ENCODE results near the gene NFKBIZ. TPM values are rescaled to one million over a fixed set of nuclear protein-coding genes. Genes with fewer than 3 reads are reported as not detected.
A peak's percentile ranks its signal among the peaks of the same experiment; 100 is the strongest.

Gene NFKBIZ
- total RNA-seq, 4 donors from 2014 or later, result 49.8 to 103 (median 95.4) TPM

- intact Hi-C loops (cut with DNase I), result loop anchor here (2.0 kb wide), 1 partner anchor 374 kb away; no protein-coding TSS in a partner anchor
- no peaks in the 10 kb centered on the region for H3K9me3 ChIP-seq
- no peak for DNase-seq (ENCODE audit: extremely low spot score)
- H3K27ac ChIP-seq (replicated peaks in 1 of 4), result peak overlapping the region; percentile 98 to 99 (median 98)
- no peaks in the 10 kb centered on the region for H3K27me3 ChIP-seq
- no peak for TF ChIP-seq EP300 (IDR thresholded peaks at IDR 0.05)
- no peak for TF ChIP-seq POLR2A (IDR thresholded peaks at IDR 0.05; ENCODE audit: low read depth)
- TF ChIP-seq POLR2AphosphoS5 (IDR thresholded peaks at IDR 0.05), result no peak
- TF ChIP-seq CTCF (IDR thresholded peaks at IDR 0.05), result no peak
- H3K4me1 ChIP-seq, result peaks cover 5 to 66% (median 57%) of the 10 kb centered on the region in 4 donors
- H3K4me3 ChIP-seq, result peak overlapping the region; percentile 89 to 96 (median 94)
- 27% methylated on average over 5 of the region's 5 CpGs for WGBS
- H3K36me3 ChIP-seq, result peaks cover 40 to 47% (median 44%) of the 10 kb centered on the region in 4 donors
Measured at GRCh38 chr3:101851072-101851770, 1.9 kb downstream of the NFKBIZ start.

GRCh38 chr3:101851850-101852714 lies 2.8 kb downstream of the NFKBIZ start:
- H3K4me1 ChIP-seq, result peaks cover 5 to 73% (median 65%) of the 10 kb centered on the region in 4 donors
- peak overlapping the region; percentile 98 to 99 (median 98) for H3K27ac ChIP-seq (replicated peaks in 1 of 4)
- H3K4me3 ChIP-seq, result peak overlapping the region; percentile 89 to 96 (median 94)
- H3K27me3 ChIP-seq, result no peaks in the 10 kb centered on the region
- H3K36me3 ChIP-seq, result peaks cover 49 to 56% (median 52%) of the 10 kb centered on the region in 4 donors
- DNase-seq (ENCODE audit: extremely low spot score), result no peak
- no peak for TF ChIP-seq POLR2AphosphoS5 (IDR thresholded peaks at IDR 0.05)
- no peak for TF ChIP-seq CTCF (IDR thresholded peaks at IDR 0.05)
- no peak for TF ChIP-seq EP300 (IDR thresholded peaks at IDR 0.05)
- TF ChIP-seq POLR2A (IDR thresholded peaks at IDR 0.05; ENCODE audit: low read depth), result no peak
- 64% methylated on average over 6 of the region's 6 CpGs for WGBS
- intact Hi-C loops (cut with DNase I), result loop anchor here (2.0 kb wide), 1 partner anchor 373 kb away; no protein-coding TSS in a partner anchor
- H3K9me3 ChIP-seq, result no peaks in the 10 kb centered on the region

DNA sequence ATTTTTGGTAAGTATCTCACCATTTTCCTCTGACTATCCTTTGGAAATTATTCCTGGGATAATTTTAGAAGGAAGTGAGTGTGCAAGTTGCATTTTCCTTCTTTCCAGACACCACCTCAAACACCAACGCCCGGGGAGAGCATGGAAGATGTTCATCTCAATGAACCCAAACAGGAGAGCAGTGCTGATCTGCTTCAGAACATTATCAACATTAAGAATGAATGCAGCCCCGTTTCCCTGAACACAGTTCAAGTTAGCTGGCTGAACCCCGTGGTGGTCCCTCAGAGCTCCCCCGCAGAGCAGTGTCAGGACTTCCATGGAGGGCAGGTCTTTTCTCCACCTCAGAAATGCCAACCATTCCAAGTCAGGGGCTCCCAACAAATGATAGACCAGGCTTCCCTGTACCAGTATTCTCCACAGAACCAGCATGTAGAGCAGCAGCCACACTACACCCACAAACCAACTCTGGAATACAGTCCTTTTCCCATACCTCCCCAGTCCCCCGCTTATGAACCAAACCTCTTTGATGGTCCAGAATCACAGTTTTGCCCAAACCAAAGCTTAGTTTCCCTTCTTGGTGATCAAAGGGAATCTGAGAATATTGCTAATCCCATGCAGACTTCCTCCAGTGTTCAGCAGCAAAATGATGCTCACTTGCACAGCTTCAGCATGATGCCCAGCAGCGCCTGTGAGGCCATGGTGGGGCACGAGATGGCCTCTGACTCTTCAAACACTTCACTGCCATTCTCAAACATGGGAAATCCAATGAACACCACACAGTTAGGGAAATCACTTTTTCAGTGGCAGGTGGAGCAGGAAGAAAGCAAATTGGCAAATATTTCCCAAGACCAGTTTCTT lies 3.9 kb downstream of the NFKBIZ start:
- TF ChIP-seq POLR2A (IDR thresholded peaks at IDR 0.05; ENCODE audit: low read depth), result no peak
- TF ChIP-seq POLR2AphosphoS5 (IDR thresholded peaks at IDR 0.05), result peak in 1 of 2 donors; percentile 11

GRCh38 chr3:101853982-101854381 lies 4.7 kb downstream of the NFKBIZ start:
- peaks cover 0 to 71% (median 53%) of the 10 kb centered on the region in 4 donors for H3K4me1 ChIP-seq

More for the DNA sequence above, 3.9 kb downstream of the NFKBIZ start:
- no peak for DNase-seq (ENCODE audit: extremely low spot score)
- Histone ChIP-seq H3K27me3 (no peaks in the 10 kb centered on the region), H3K4me1 (peaks cover 4 to 73% (median 59%) of the 10 kb centered on the region in 4 donors), H3K9me3 (no peaks in the 10 kb centered on the region), H3K4me3 (peak overlapping the region; percentile 89 to 96 (median 94)), H3K27ac (replicated peaks in 1 of 4) (peak overlapping the region; percentile 13 to 99 (median 70)), H3K36me3 (peaks cover 59 to 67% (median 63%) of the 10 kb centered on the region in 4 donors)
- 98% methylated on average over 7 of the region's 8 CpGs for WGBS
- intact Hi-C loops (cut with DNase I), result no loop called here

More at GRCh38 chr3:101853982-101854381, 4.7 kb downstream of the NFKBIZ start:
- no peak for DNase-seq (ENCODE audit: extremely low spot score)
- Histone ChIP-seq H3K36me3 (peaks cover 65 to 75% (median 71%) of the 10 kb centered on the region in 4 donors), H3K27me3 (no peaks in the 10 kb centered on the region), H3K9me3 (no peaks in the 10 kb centered on the region), H3K27ac (replicated peaks in 1 of 4) (peak overlapping the region; percentile 13 to 99 (median 70)), H3K4me3 (peak overlapping the region; percentile 89 to 96 (median 94))
- 87% methylated on average over 3 of the region's 3 CpGs for WGBS
- intact Hi-C loops (cut with DNase I), result no loop called here
- TF ChIP-seq POLR2A (IDR thresholded peaks at IDR 0.05; ENCODE audit: low read depth) (no peak), POLR2AphosphoS5 (IDR thresholded peaks at IDR 0.05) (no peak)
